OCI-LY1 (cell line): ENCODE data around the gene DYSF.

Source experiments
- EZH2 ChIP-seq: fragments of 200-600 bp; sonication (generic), shearing (Covaris generic); IDR thresholded peaks from 2 replicates; pipeline ENCODE4 v1.8.0; 2017; ENCODE audit warnings: borderline replicate concordance, mixed run types, mild to moderate bottlenecking, antibody characterized with exemption, low read length, moderate library complexity, mixed read lengths
- TF ChIP-seq, protein P1 (sequence below): fragments of 200-600 bp; sonication (generic), shearing (Covaris generic); IDR thresholded peaks from 2 replicates; pipeline ENCODE4 v1.5.1; 2017; ENCODE audit warnings: mild to moderate bottlenecking, antibody characterized with exemption, low read length, moderate library complexity, mixed read lengths

DNA sequence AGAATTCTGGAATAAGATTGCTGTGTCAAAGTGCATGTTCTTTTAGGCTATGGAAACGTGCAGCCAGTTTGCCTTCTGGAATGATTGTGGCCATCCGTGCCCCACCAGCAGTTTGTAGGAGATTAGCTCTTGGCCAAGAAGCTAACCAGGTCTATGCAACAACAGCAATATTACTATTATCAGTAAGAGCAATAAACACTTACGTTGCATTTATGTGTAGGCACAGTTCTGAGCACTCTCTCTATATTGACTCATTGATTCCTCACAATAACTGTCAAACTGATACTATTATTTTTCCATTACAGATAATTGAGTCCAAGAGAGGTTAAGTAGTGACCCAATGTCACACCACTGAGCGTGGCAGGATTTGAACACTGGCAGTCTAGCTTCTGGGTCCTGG, 186.4 kb downstream of the DYSF start:
- TF ChIP-seq, protein P1, sequence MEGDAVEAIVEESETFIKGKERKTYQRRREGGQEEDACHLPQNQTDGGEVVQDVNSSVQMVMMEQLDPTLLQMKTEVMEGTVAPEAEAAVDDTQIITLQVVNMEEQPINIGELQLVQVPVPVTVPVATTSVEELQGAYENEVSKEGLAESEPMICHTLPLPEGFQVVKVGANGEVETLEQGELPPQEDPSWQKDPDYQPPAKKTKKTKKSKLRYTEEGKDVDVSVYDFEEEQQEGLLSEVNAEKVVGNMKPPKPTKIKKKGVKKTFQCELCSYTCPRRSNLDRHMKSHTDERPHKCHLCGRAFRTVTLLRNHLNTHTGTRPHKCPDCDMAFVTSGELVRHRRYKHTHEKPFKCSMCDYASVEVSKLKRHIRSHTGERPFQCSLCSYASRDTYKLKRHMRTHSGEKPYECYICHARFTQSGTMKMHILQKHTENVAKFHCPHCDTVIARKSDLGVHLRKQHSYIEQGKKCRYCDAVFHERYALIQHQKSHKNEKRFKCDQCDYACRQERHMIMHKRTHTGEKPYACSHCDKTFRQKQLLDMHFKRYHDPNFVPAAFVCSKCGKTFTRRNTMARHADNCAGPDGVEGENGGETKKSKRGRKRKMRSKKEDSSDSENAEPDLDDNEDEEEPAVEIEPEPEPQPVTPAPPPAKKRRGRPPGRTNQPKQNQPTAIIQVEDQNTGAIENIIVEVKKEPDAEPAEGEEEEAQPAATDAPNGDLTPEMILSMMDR, result no peak
- no peak for TF ChIP-seq EZH2
